BLaER1 treated with 17β-estradiol and CSF1 and Interleukin-3, amounts not matched to agents 10 nM and 100 nM (cell line): Measurements from ENCODE around the gene MAPKAPK2.

Experiments
- H3K27ac ChIP-seq, 11 experiments: shearing (Covaris generic); formaldehyde crosslinking; 2 replicates each; pipeline ENCODE4 v1.8.1; 2022
- H3K27me3 ChIP-seq, 11 experiments: shearing (Covaris generic); formaldehyde crosslinking; 2 replicates each; pipeline ENCODE4 v1.8.1; 2022
- H3K36me3 ChIP-seq, 11 experiments: shearing (Covaris generic); formaldehyde crosslinking; 2 replicates each; pipeline ENCODE4 v1.8.1; 2022
- H3K4me1 ChIP-seq, 10 experiments: shearing (Covaris generic); formaldehyde crosslinking; 2 replicates each; pipeline ENCODE4 v1.8.1; 2022
- H3K4me2 ChIP-seq, 11 experiments: shearing (Covaris generic); formaldehyde crosslinking; 2 replicates each; pipeline ENCODE4 v1.8.1; 2022
- H3K4me3 ChIP-seq, 10 experiments: shearing (Covaris generic); formaldehyde crosslinking; 2 replicates each; pipeline ENCODE4 v1.8.1; 2022
- H3K9ac ChIP-seq, 11 experiments: shearing (Covaris generic); formaldehyde crosslinking; 2 replicates each; pipeline ENCODE4 v1.8.1; 2022
- H3K9me3 ChIP-seq, 11 experiments: shearing (Covaris generic); formaldehyde crosslinking; replicated peaks in 1 of 11; 2 replicates each; pipeline ENCODE4 v1.8.1; 2022
- H4K20me1 ChIP-seq, 11 experiments: shearing (Covaris generic); formaldehyde crosslinking; 2 replicates each; pipeline ENCODE4 v1.8.1; 2022
- Cebpa-rat ChIP-seq, 11 experiments: shearing (Covaris generic); IDR thresholded peaks; 2 replicates each; pipeline ENCODE4 v1.8.1; 2022

MAPKAPK2 gene

DNA sequence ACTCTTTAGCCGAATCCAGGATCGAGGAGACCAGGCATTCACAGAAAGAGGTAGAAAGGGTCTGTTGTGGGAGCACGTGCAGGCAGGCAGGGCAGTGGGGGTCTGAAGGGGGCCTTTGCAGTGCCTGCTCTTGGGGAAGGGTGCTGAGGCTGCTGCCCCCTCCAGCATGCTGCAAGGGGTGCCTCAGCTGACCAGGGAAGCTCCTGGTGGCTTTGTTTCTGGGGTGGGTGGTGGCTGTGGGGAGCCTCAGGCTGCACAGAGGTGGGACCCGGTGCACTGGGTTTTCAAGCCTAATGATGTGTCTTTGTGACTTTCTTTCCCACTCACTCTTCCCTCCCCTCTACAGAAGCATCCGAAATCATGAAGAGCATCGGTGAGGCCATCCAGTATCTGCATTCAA is 44.3 kb downstream of the MAPKAPK2 start:
- peaks cover 49 to 75% (median 61%) of the 10 kb centered on the region in 11 experiments for H3K36me3 ChIP-seq
- H3K9ac ChIP-seq = peak overlapping the region in 4 of 11 experiments; percentile 27 to 59 (median 48); a peak in 5 of 22 replicates
- H4K20me1 ChIP-seq = peaks cover 60 to 98% (median 96%) of the 10 kb centered on the region in 11 experiments
- H3K4me3 ChIP-seq = no peak overlapping the region
- TF ChIP-seq Cebpa-rat (IDR thresholded peaks at IDR 0.05) = no peak
- H3K27ac ChIP-seq = peak overlapping the region in 8 of 11 experiments; percentile 14 to 51 (median 42); a peak in 9 of 22 replicates
- no peaks in the 10 kb centered on the region for H3K9me3 ChIP-seq
- no peaks in the 10 kb centered on the region for H3K27me3 ChIP-seq
- H3K4me1 ChIP-seq = peaks cover 82 to 99% (median 91%) of the 10 kb centered on the region in 10 experiments
- H3K4me2 ChIP-seq = peak overlapping the region in 10 of 11 experiments; percentile 45 to 81 (median 70); a peak in 14 of 22 replicates

- Histone ChIP-seq H3K9ac (peak overlapping the region in 5 of 11 experiments; percentile 8 to 59 (median 18); a peak in 2 of 22 replicates), H3K4me1 (peaks cover 82 to 99% (median 91%) of the 10 kb centered on the region in 10 experiments), H3K36me3 (peaks cover 49 to 79% (median 63%) of the 10 kb centered on the region in 11 experiments), H3K27me3 (no peaks in the 10 kb centered on the region), H4K20me1 (peaks cover 56 to 98% (median 96%) of the 10 kb centered on the region in 11 experiments), H3K27ac (peak overlapping the region in 7 of 11 experiments; percentile 2 to 51 (median 30); a peak in 6 of 22 replicates), H3K4me2 (peak overlapping the region in 9 of 11 experiments; percentile 15 to 79 (median 45); a peak in 11 of 22 replicates), H3K4me3 (no peak overlapping the region), H3K9me3 (no peaks in the 10 kb centered on the region)
- TF ChIP-seq Cebpa-rat (IDR thresholded peaks at IDR 0.05) = no peak
Measured at GRCh38 chr1:206729507-206729906, 44.8 kb downstream of the MAPKAPK2 start.

GRCh38 chr1:206732508-206732907 is 47.8 kb downstream of the MAPKAPK2 start:
- H4K20me1 ChIP-seq = peaks cover 26 to 92% (median 79%) of the 10 kb centered on the region in 11 experiments; a peak in 21 of 22 replicates

DNA sequence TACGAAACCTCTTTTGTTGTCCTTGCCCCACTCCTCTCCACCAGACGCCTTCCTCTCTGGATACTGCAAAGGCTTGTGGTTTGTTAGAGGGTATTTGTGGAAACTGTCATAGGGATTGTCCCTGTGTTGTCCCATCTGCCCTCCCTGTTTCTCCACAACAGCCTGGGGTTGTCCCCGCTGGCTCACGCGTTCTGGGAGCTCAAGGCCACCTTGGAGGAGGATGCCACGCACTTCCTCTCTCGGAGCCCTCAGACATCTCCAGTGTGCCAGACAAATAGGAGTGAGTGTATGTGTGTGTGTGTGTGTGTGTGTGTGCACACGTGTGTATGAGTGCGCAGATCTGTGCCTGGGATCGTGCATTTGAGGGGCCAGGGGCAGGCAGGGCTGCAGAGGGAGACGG is 48.3 kb downstream of the MAPKAPK2 start:
- peaks cover 82 to 99% (median 91%) of the 10 kb centered on the region in 10 experiments for H3K4me1 ChIP-seq
- peaks cover 21 to 90% (median 76%) of the 10 kb centered on the region in 11 experiments; a peak in 21 of 22 replicates for H4K20me1 ChIP-seq
- 0 out of 22 replicates have a peak overlapping the region, but pooled peaks of 1 of the 11 experiments have one; percentile 16 for H3K27ac ChIP-seq
- TF ChIP-seq Cebpa-rat (IDR thresholded peaks at IDR 0.05) = no peak
- no peaks in the 10 kb centered on the region for H3K9me3 ChIP-seq
- H3K27me3 ChIP-seq = no peaks in the 10 kb centered on the region
- H3K9ac ChIP-seq = peak overlapping the region in 1 of 11 experiments; percentile 7; a peak in 2 of 22 replicates
- H3K4me2 ChIP-seq = peak overlapping the region in 5 of 11 experiments; percentile 19 to 57 (median 45); a peak in 8 of 22 replicates
- H3K36me3 ChIP-seq = peaks cover 49 to 98% (median 94%) of the 10 kb centered on the region in 11 experiments
- no peak overlapping the region for H3K4me3 ChIP-seq

More at GRCh38 chr1:206732508-206732907, 47.8 kb downstream of the MAPKAPK2 start:
- TF ChIP-seq Cebpa-rat (IDR thresholded peaks at IDR 0.05) = no peak
- Histone ChIP-seq H3K4me2 (peak overlapping the region in 5 of 11 experiments; percentile 19 to 57 (median 45); a peak in 7 of 22 replicates), H3K9me3 (no peaks in the 10 kb centered on the region), H3K27ac (peak overlapping the region in 3 of 11 experiments; percentile 16 to 34 (median 17); a peak in 1 of 22 replicates), H3K9ac (peak overlapping the region in 6 of 11 experiments; percentile 4 to 15 (median 10); a peak in 3 of 22 replicates), H3K4me3 (no peak overlapping the region), H3K27me3 (no peaks in the 10 kb centered on the region), H3K4me1 (peaks cover 82 to 99% (median 91%) of the 10 kb centered on the region in 10 experiments), H3K36me3 (peaks cover 49 to 98% (median 90%) of the 10 kb centered on the region in 11 experiments)

DNA sequence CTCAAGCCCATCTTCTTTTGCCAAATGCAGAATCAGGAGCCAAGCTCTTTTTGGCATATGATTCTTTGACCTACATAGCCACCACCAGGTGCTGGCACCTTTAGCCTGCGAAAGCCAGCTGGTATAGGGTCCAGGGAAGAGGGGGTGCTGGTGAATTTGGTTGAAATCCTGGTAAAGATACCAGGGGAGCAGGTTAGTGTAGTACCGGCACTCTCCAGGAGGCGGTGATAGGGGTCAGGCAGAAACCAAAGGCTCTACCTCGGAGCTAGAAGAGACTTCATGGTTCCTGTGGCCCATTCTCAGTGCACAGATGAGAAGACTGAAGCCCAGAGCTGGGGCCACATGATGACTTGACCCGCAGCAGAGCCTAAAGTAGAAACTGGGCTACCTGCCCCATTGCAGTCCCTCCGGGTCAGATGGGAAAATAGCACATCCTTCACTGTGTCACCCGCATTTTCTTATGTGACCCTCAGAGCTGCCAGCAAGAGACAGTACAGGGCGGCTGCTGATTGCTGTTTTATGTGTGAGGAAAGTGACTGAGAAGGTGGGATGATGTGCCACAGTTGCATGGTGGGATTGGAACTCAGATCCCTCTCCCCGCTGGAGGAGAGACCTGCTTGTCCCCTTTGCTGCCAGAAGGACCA is 49.9 kb downstream of the MAPKAPK2 start:
- TF ChIP-seq Cebpa-rat (IDR thresholded peaks at IDR 0.05) = no peak

DNA sequence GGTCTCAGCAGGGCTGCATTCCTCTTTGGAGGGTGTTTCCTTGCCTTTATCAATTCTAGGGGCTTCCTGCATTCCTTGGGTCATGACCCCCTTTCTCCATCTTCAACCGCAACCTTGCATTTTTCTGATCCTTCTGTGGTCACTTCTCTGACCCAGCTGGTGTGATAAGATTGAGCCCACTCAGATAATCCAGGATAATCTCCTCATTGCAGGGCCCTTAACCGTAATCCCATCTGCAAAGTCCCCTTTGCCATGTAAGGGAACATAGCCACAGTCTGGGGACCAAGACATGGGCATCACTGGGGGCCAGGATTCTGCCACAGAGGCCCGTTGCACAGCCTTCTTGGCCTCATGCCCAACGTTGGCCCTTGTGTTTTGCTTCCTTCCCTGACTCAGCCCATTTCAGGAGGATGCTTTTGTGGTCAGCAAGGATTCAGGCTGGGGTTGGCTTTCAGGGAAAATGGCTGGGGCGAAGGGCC is 50.9 kb downstream of the MAPKAPK2 start:
- H3K9me3 ChIP-seq = no peaks in the 10 kb centered on the region
- H3K9ac ChIP-seq = peak overlapping the region in 2 of 11 experiments; percentile 8 to 28; a peak in 1 of 22 replicates
- H3K27me3 ChIP-seq = no peaks in the 10 kb centered on the region
- peak overlapping the region in 3 of 11 experiments; percentile 1 to 34 (median 22); a peak in 2 of 22 replicates for H3K27ac ChIP-seq
- no peak for TF ChIP-seq Cebpa-rat (IDR thresholded peaks at IDR 0.05)
- peaks cover 72 to 99% (median 84%) of the 10 kb centered on the region in 10 experiments for H3K4me1 ChIP-seq
- H3K4me2 ChIP-seq = peak overlapping the region; percentile 13 to 84 (median 33); a peak in 18 of 22 replicates
- H3K4me3 ChIP-seq = no peak overlapping the region
- H3K36me3 ChIP-seq = peaks cover 30 to 97% (median 79%) of the 10 kb centered on the region in 11 experiments
- peaks cover 0 to 75% (median 50%) of the 10 kb centered on the region in 11 experiments; a peak in 20 of 22 replicates for H4K20me1 ChIP-seq

More for the DNA sequence above, 49.9 kb downstream of the MAPKAPK2 start:
- peak overlapping the region in 1 of 11 experiments; percentile 10; a peak in 2 of 22 replicates for H3K9ac ChIP-seq
- no peak overlapping the region for H3K4me3 ChIP-seq
- H3K36me3 ChIP-seq = peaks cover 40 to 98% (median 86%) of the 10 kb centered on the region in 11 experiments
- H4K20me1 ChIP-seq = peaks cover 5 to 85% (median 60%) of the 10 kb centered on the region in 11 experiments; a peak in 21 of 22 replicates
- peak overlapping the region; percentile 19 to 84 (median 33); a peak in 19 of 22 replicates for H3K4me2 ChIP-seq
- H3K9me3 ChIP-seq = no peaks in the 10 kb centered on the region
- H3K27ac ChIP-seq = peak overlapping the region in 4 of 11 experiments; percentile 1 to 34 (median 27); a peak in 2 of 22 replicates
- H3K4me1 ChIP-seq = peaks cover 82 to 99% (median 91%) of the 10 kb centered on the region in 10 experiments
- no peaks in the 10 kb centered on the region for H3K27me3 ChIP-seq

DNA sequence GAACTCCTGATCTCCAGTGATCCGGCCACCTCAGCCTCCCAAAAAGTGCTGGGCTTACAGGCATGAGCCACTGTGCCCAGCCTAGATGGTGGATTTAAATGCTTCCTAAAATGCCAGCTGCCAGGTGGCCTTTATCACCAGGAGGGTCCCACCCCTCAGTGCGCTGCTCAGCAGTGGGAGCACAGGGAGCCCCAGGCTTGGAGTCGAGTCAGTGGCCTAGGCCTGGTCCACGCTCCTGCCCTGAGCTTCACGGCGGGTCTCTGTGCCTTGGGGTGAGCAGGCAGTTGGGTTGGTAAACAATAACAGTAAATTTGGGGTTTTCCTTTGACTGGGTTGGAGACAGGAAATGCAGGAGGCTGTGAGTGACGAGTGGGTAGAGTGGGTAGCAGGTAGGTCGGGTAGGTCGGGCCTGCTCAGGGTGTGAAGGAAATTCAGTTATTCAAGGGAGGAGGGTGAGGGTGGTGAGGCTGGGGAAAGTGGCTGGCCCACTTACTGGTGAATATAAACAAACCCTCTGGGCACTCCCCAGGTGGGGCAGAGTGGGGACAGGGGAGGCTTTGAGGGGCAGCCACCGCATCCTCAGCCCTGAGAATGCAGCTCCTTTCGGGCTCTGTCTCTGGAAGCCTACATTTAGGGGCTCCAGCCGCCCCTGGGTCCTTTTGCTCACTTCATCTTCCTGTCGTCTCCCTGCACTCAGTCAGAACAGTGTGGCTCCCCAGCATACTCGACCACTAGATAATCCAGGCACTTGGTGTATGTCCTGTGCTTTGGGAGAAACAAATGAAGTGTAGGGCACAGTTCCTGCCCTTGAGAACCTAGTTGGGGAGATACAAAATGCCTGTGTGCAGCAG is 52.4 kb downstream of the MAPKAPK2 start:
- Histone ChIP-seq H3K4me1 (peaks cover 62 to 99% (median 74%) of the 10 kb centered on the region in 10 experiments), H3K27me3 (no peaks in the 10 kb centered on the region), H3K9ac (peak overlapping the region in 4 of 11 experiments; percentile 7 to 40 (median 26); a peak in 6 of 22 replicates), H3K36me3 (peaks cover 15 to 92% (median 65%) of the 10 kb centered on the region in 11 experiments), H4K20me1 (peaks cover 0 to 60% (median 36%) of the 10 kb centered on the region in 11 experiments; a peak in 20 of 22 replicates), H3K9me3 (no peaks in the 10 kb centered on the region), H3K4me2 (peak overlapping the region; percentile 3 to 84 (median 19); a peak in 13 of 22 replicates), H3K4me3 (no peak overlapping the region), H3K27ac (peak overlapping the region in 8 of 11 experiments; percentile 7 to 35 (median 14); a peak in 9 of 22 replicates)
- no peak for TF ChIP-seq Cebpa-rat (IDR thresholded peaks at IDR 0.05)
